LNCAP (cell line): Measurements from ENCODE around the gene NOS1AP.

Experiments
- CTCF ChIP-seq: fragments of 450-650 bp; IDR thresholded peaks from 2 replicates; pipeline ENCODE4 v1.5.1; 2017; ENCODE audit warnings: mild to moderate bottlenecking

NOS1AP gene

DNA sequence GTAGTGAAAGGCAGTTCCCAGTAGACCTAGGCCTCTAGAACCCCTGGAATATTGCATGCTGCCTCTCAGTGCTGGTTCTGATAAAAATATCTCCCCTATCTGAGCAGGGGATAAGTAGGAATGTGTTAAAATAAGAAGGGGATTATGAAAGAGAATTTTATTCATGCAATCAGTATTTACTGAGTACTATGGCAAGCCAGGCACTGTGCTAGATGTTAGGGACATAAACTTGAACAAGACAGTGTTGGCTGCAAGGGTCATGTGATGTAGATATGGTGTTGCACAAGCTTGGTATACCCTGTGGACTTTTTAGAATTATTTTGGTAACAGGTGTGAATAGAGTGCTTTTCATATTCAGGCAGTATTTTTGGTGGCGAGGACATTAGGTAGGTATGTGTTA, 23.6 kb downstream of the NOS1AP start:
- TF ChIP-seq CTCF, result no peak

DNA sequence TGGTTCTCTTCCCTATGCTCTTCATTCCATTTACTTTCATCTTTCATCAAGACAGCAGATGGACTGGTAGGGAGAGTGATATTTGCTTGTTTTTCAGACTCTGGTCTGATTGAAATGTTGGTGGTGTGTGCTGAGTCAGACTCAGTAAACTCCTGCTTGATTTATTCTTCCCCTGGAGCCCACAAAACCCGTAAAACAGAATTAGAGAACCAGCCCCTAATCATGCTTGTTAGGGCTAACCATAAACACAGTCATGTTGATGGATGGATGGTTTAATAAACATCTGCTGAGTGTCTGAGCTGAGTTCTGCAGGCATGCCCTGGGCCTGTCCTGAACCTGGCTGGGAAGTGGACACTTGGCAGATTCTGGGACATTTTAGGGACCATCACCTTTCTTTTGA, 24.8 kb downstream of the NOS1AP start:
- no peak for TF ChIP-seq CTCF

GRCh38 chr1:162094723-162095122, 25.2 kb downstream of the NOS1AP start:
- TF ChIP-seq CTCF, result no peak

- TF ChIP-seq CTCF, result no peak
Observed at GRCh38 chr1:162107911-162108310, 38.4 kb downstream of the NOS1AP start.

DNA sequence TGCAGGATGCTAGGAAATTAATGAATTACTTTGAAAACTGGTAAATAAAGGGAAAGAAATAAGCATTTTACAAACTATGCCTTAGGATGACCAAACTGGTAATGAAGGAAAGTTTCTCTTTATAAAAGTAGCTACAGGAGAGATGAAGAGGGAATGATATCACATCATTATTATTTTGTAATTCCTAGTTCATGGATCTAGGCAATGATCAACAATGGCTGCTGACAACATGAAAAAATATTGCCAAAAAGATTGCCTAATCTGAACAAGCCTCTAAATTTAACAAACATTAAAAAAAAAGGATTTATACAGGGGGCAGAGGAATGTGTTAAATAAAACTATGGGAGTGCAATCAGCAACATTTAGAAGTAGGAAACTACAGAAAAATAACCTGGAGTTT, 38.9 kb downstream of the NOS1AP start:
- TF ChIP-seq CTCF, result no peak

- TF ChIP-seq CTCF, result no peak
Observed at GRCh38 chr1:162110910-162111309, 41.4 kb downstream of the NOS1AP start.

DNA sequence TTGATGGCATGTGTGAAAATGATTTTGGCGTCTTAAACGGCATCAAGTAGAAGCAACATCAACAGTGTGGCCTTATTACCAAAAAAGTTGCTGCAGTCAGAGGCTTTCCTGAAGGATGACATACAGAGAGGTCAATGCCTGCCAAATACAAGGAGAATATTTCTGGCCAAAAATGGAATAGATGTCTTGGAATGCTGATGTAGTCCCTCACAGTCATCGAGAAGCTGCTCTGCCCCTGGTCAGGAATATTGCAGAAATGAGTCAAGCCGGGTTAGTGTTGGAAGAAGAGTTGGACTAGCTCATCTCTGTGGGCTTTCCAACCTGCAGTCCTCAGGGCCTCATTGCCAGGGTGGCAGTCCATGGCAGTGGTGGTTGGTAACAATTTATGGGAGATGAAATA, 42.1 kb downstream of the NOS1AP start:
- TF ChIP-seq CTCF, result no peak

DNA sequence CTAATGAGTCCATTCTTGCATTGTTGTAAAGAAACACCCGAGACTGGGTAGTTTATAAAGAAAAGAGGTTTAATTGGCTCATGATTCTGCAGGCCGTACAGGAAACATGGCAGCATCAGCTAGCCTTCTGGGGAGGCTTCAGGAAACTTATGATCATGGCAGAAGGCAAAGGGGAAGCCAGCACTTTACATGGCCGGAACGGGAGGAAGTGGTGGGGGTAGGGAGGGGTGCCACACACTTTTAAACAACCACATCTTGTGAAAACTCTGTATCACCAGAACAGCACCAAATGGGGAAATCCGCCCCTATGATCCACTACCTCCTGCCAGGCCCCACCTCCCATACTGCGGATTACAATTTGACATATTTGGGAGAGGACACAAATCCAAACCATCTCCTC, 43.9 kb downstream of the NOS1AP start:
- TF ChIP-seq CTCF, result no peak
